Neuronal stem cell (in vitro differentiated cells): ENCODE data around the gene PTPDC1.
A peak's percentile ranks its signal among the peaks of the same experiment; 100 is the strongest.

ENCODE experiments used
- DNase-seq: peaks from one replicate; pipeline ENCODE4 v3.0.0-alpha.2; 2013; ENCODE audit warnings: low spot score
- H2AFZ ChIP-seq: one replicate; pipeline ENCODE4 v1.6.1; 2013; ENCODE audit warnings: mild to moderate bottlenecking, low read length, inconsistent platforms
- H2AK5ac ChIP-seq: 2 replicates; pipeline ENCODE4 v1.6.1; 2013; ENCODE audit warnings: low read depth, mild to moderate bottlenecking, inconsistent platforms, low read length, moderate library complexity, mixed read lengths
- H2BK120ac ChIP-seq: 2 replicates; pipeline ENCODE4 v1.6.1; 2013; ENCODE audit warnings: low read depth, mild to moderate bottlenecking, inconsistent platforms, low read length, moderate library complexity, mixed read lengths
- H2BK12ac ChIP-seq: one replicate; pipeline ENCODE4 v1.6.1; 2013; ENCODE audit warnings: low read length, inconsistent platforms
- H2BK15ac ChIP-seq: 2 replicates; pipeline ENCODE4 v1.6.1; 2013; ENCODE audit warnings: mild to moderate bottlenecking, low read length, inconsistent platforms, mixed read lengths
- H2BK5ac ChIP-seq: one replicate; pipeline ENCODE4 v1.6.1; 2013; ENCODE audit warnings: inconsistent platforms, mild to moderate bottlenecking, low read length, moderate library complexity
- H3K14ac ChIP-seq: one replicate; pipeline ENCODE4 v1.6.1; 2013; ENCODE audit warnings: low read length, inconsistent platforms
- H3K18ac ChIP-seq: 2 replicates; pipeline ENCODE4 v1.6.1; 2013; ENCODE audit warnings: low read length, inconsistent platforms
- H3K23ac ChIP-seq: 2 replicates; pipeline ENCODE4 v1.6.1; 2013; ENCODE audit warnings: low read depth, mild to moderate bottlenecking, mixed read lengths, low read length, inconsistent platforms; ENCODE audit not compliant: poor library complexity
- H3K27ac ChIP-seq: replicated peaks from 3 replicates; pipeline ENCODE4 v1.5.1; 2013; ENCODE audit warnings: low read length, inconsistent platforms
- H3K27me3 ChIP-seq, 3 experiments: 2 replicates each; pipeline ENCODE4 v1.6.1; 2013; ENCODE audit warnings: low read length in 3 of 3, mild to moderate bottlenecking in 2 of 3, inconsistent platforms in 1 of 3, low read depth in 1 of 3, mixed read lengths in 1 of 3, moderate library complexity in 1 of 3; ENCODE audit not compliant: control insufficient read depth in 3 of 3, insufficient read depth in 3 of 3
- H3K36me3 ChIP-seq, 2 donors: replicated peaks in 1 of 2; 2 replicates each; pipeline ENCODE4 v1.6.1; 2013; ENCODE audit warnings: low read length in 2 of 2; ENCODE audit not compliant: control insufficient read depth in 2 of 2, insufficient read depth in 2 of 2
- H3K4ac ChIP-seq: 2 replicates; pipeline ENCODE4 v1.6.1; 2013; ENCODE audit warnings: inconsistent platforms, mild to moderate bottlenecking, low read length, moderate library complexity
- H3K4me1 ChIP-seq, 2 donors: 1 replicate in 1 of 2; 2 replicates in 1 of 2; pipeline ENCODE4 v1.6.1; 2013; ENCODE audit warnings: low read length in 2 of 2, low read depth in 1 of 2; ENCODE audit not compliant: control insufficient read depth in 2 of 2, insufficient read depth in 1 of 2
- H3K4me2 ChIP-seq: one replicate; pipeline ENCODE4 v1.6.1; 2013; ENCODE audit warnings: mild to moderate bottlenecking, low read length, inconsistent platforms; ENCODE audit not compliant: insufficient read depth, poor library complexity, severe bottlenecking
- H3K4me3 ChIP-seq, 2 donors: 2 replicates each; pipeline ENCODE4 v1.5.1; 2013; ENCODE audit warnings: low read length in 2 of 2, mild to moderate bottlenecking in 2 of 2, inconsistent platforms in 1 of 2, moderate library complexity in 1 of 2
- H3K79me1 ChIP-seq: one replicate; pipeline ENCODE4 v1.6.1; 2013; ENCODE audit warnings: low read depth, mild to moderate bottlenecking, inconsistent platforms, low read length, moderate library complexity
- H3K9ac ChIP-seq: one replicate; pipeline ENCODE4 v1.6.1; 2013; ENCODE audit warnings: mild to moderate bottlenecking, low read depth, low read length, inconsistent platforms; ENCODE audit not compliant: poor library complexity
- H3K9me3 ChIP-seq, 2 donors: replicated peaks in 1 of 2; 2 replicates each; pipeline versions ENCODE3 to v1.6.1; 2013; ENCODE audit warnings: low read length in 2 of 2, mild to moderate bottlenecking in 2 of 2, inconsistent platforms in 1 of 2, low read depth in 1 of 2, mixed read lengths in 1 of 2, moderate library complexity in 1 of 2; ENCODE audit not compliant: control insufficient read depth in 2 of 2, insufficient read depth in 1 of 2
- H4K8ac ChIP-seq: one replicate; pipeline ENCODE4 v1.6.1; 2013; ENCODE audit warnings: low read depth, mild to moderate bottlenecking, inconsistent platforms, low read length, moderate library complexity
- H4K91ac ChIP-seq: one replicate; pipeline ENCODE4 v1.6.1; 2013; ENCODE audit warnings: low read length, low read depth, mild to moderate bottlenecking, inconsistent platforms; ENCODE audit not compliant: poor library complexity
- WGBS, 2 donors: extraction: QIAGEN DNeasy Blood & Tissue Kit; methylation state at CpG; one replicate each; pipeline ENCODE4 v1.1.7; 2013; ENCODE audit warnings: missing lambda C conversion rate in 2 of 2, mixed read lengths in 1 of 2; ENCODE audit not compliant: insufficient read length in 2 of 2, insufficient replicate concordance in 1 of 2; ENCODE audit errors: extremely low coverage in 2 of 2; 5-methylcytosine and 5-hydroxymethylcytosine counted together

The PTPDC1 gene

GRCh38 chr9:94156348-94157049, 72.2 kb downstream of the PTPDC1 start:
- no peak overlapping the region for H3K4me3 ChIP-seq
- H3K23ac ChIP-seq = peak overlapping the region; percentile 77
- peaks cover 0 to 4% of the 10 kb centered on the region in 2 donors for H3K9me3 ChIP-seq
- no peak overlapping the region for H4K8ac ChIP-seq
- no CpG with 5 or more reads among the region's 11 CpGs for WGBS, 2 donors
- H2AK5ac ChIP-seq = peak overlapping the region; percentile 46
- H3K27me3 ChIP-seq = peaks cover 0 to 2% (median 0%) of the 10 kb centered on the region in 3 experiments
- H3K36me3 ChIP-seq = no peaks in the 10 kb centered on the region
- no peaks in the 10 kb centered on the region for H3K4me1 ChIP-seq
- peak overlapping the region; percentile 46 for H3K18ac ChIP-seq
- no peaks in the 10 kb centered on the region for H3K79me1 ChIP-seq
- H3K9ac ChIP-seq = no peak overlapping the region
- H2BK15ac ChIP-seq = no peak overlapping the region
- H3K14ac ChIP-seq = no peak overlapping the region
- peak overlapping the region; percentile 37 for H2AFZ ChIP-seq
- H2BK12ac ChIP-seq = no peak overlapping the region
- peak overlapping the region; percentile 75 for H2BK5ac ChIP-seq
- no peak overlapping the region for H4K91ac ChIP-seq
- no peak for DNase-seq
- no peak overlapping the region for H2BK120ac ChIP-seq
- no peak overlapping the region for H3K27ac ChIP-seq
- H3K4me2 ChIP-seq = no peak overlapping the region
- H3K4ac ChIP-seq = no peak overlapping the region

GRCh38 chr9:94157050-94157801, 73.0 kb downstream of the PTPDC1 start:
- Histone ChIP-seq H3K9me3 (peaks cover 0 to 4% of the 10 kb centered on the region in 2 donors), H4K8ac (no peak overlapping the region), H3K27me3 (no peaks in the 10 kb centered on the region), H2BK5ac (peak overlapping the region; percentile 75), H2BK15ac (no peak overlapping the region), H4K91ac (no peak overlapping the region), H3K14ac (no peak overlapping the region), H3K4me2 (no peak overlapping the region), H2AK5ac (no peak overlapping the region), H3K23ac (no peak overlapping the region), H3K9ac (no peak overlapping the region), H3K36me3 (no peaks in the 10 kb centered on the region), H3K4me3 (no peak overlapping the region), H3K18ac (no peak overlapping the region), H3K79me1 (no peaks in the 10 kb centered on the region), H2BK12ac (no peak overlapping the region), H3K4ac (no peak overlapping the region), H3K4me1 (no peaks in the 10 kb centered on the region), H2BK120ac (no peak overlapping the region), H2AFZ (peak overlapping the region; percentile 37), H3K27ac (no peak overlapping the region)
- no peak for DNase-seq
- no CpG with 5 or more reads among the region's 10 CpGs for WGBS, 2 donors
